Liver (tissue), 3 donors: ENCODE data around the gene NFE2L1.
"Not testable (repeated sequence)": the region's sequence is repeated elsewhere in the genome, so short reads cannot be mapped to it uniquely, and the experiment has no call there.

Experiments used
- CTCF ChIP-seq: fragments of 150-350 bp; IDR thresholded peaks from 2 replicates; pipeline ENCODE4 v1.5.1; 2017; ENCODE audit warnings: improper control_type of control experiment, low read depth, low read length; ENCODE audit not compliant: missing input control
- GABPA ChIP-seq, 2 donors: IDR thresholded peaks in 1 of 2; conservative IDR thresholded peaks in 1 of 2; 2 replicates each; pipeline ENCODE4 v1.6.1; 2016; ENCODE audit warnings: antibody characterized with exemption in 2 of 2, mild to moderate bottlenecking in 1 of 2, moderate library complexity in 1 of 2
- JUND ChIP-seq, 2 donors: IDR thresholded peaks; 2 replicates each; pipeline ENCODE4 v1.6.1; 2016; ENCODE audit warnings: antibody characterized with exemption in 2 of 2
- MAX ChIP-seq: IDR thresholded peaks from 2 replicates; pipeline ENCODE4 v1.6.1; 2016; ENCODE audit warnings: antibody characterized with exemption
- RAD21 ChIP-seq, 2 donors: IDR thresholded peaks; 2 replicates each; pipeline ENCODE4 v1.6.1; 2016; ENCODE audit warnings: antibody characterized with exemption in 2 of 2, mild to moderate bottlenecking in 2 of 2
- REST ChIP-seq: IDR thresholded peaks from 2 replicates; pipeline ENCODE4 v1.6.1; 2016; ENCODE audit warnings: antibody characterized with exemption, mild to moderate bottlenecking
- SP1 ChIP-seq: IDR thresholded peaks from 2 replicates; pipeline ENCODE4 v1.6.1; 2018; ENCODE audit warnings: antibody characterized with exemption, mild to moderate bottlenecking
- ZBTB33 ChIP-seq: IDR thresholded peaks from 2 replicates; pipeline ENCODE4 v1.6.1; 2016; ENCODE audit warnings: antibody characterized with exemption
- donor health status: healthy.
- donor health status: healthy.

GRCh38 chr17:48073566-48074094 is 25.5 kb downstream of the NFE2L1 start:
- not testable (repeated sequence) for TF ChIP-seq ZBTB33; JUND (IDR thresholded peaks at IDR 0.05); CTCF; SP1; REST; MAX; RAD21 (IDR thresholded peaks at IDR 0.05); GABPA (IDR thresholded peaks at IDR 0.05 in 1 of 2, conservative IDR thresholded peaks at IDR 0.05 in 1 of 2)
